ENCODE results near the gene NOC3L.

The NOC3L gene

DNA sequence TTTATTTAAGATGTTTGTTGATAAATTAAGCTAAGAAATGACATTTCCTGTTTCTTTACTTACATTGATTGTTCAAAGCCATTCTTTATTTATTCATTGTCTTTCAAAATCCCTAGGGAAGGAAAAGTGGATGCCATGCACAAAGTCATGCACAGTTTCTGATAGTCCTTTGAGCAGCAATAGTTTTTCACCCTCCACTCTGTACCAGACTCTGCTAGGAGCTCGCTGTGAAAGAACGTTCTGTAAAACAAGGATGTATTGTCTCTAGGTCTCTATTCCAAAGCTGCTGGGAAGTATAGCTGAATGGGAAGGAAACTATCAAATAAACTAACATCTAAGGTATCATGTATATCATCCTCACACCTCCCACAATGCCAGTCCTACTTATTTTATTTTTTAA lies 7.8 kb upstream of the NOC3L start:
- no peak overlapping the region for H3K4me3 ChIP-seq (ENCODE audit: low read length)
- H2AFZ ChIP-seq (ENCODE audit: low read length): no peak overlapping the region
- no peaks in the 10 kb centered on the region for H3K27me3 ChIP-seq (replicated peaks; ENCODE audit: insufficient read depth, low read length)

GRCh38 chr10:94366382-94366781 lies 3.6 kb upstream of the NOC3L start:
- Histone ChIP-seq H3K4me3 (ENCODE audit: low read length) (no peak overlapping the region), H4K20me1 (ENCODE audit: insufficient read depth, low read length) (no peaks in the 10 kb centered on the region), H3K4me2 (ENCODE audit: low read depth, low read length) (no peak overlapping the region), H3K27ac (ENCODE audit: low read length) (no peak overlapping the region), H2AFZ (ENCODE audit: low read length) (no peak overlapping the region), H3K79me2 (ENCODE audit: low read length) (peaks cover 13% of the 10 kb centered on the region), H3K27me3 (replicated peaks; ENCODE audit: insufficient read depth, low read length) (no peaks in the 10 kb centered on the region), H3K4me1 (ENCODE audit: low read length) (peaks cover 9% of the 10 kb centered on the region; the same call in 1 of the 2 replicates), H3K9me2 (replicated peaks; ENCODE audit: insufficient read depth, low read length) (no peaks in the 10 kb centered on the region), H3K9ac (ENCODE audit: low read length) (no peak overlapping the region), H3K9me3 (replicated peaks; ENCODE audit: insufficient read depth, low read length) (no peaks in the 10 kb centered on the region), H3K36me3 (replicated peaks; ENCODE audit: insufficient read depth, low read length) (no peaks in the 10 kb centered on the region), H3F3A (ENCODE audit: insufficient read depth, low read length) (no peaks in the 10 kb centered on the region)
- no peak for DNase-seq
- TF ChIP-seq EZH2 (optimal IDR thresholded peaks at IDR 0.05; ENCODE audit: low read depth, low read length) (no peak), CTCF (IDR thresholded peaks at IDR 0.05; ENCODE audit: low read length) (no peak), EZH2phosphoT487 (IDR thresholded peaks at IDR 0.05; ENCODE audit: low read length) (no peak)

More for the DNA sequence above, 7.8 kb upstream of the NOC3L start:
- Histone ChIP-seq H3K9me3 (replicated peaks; ENCODE audit: insufficient read depth, low read length) (no peaks in the 10 kb centered on the region), H3K9ac (ENCODE audit: low read length) (no peak overlapping the region), H3K4me2 (ENCODE audit: low read depth, low read length) (no peak overlapping the region), H3K36me3 (replicated peaks; ENCODE audit: insufficient read depth, low read length) (no peaks in the 10 kb centered on the region), H3K4me1 (ENCODE audit: low read length) (no peaks in the 10 kb centered on the region), H3K27ac (ENCODE audit: low read length) (no peak overlapping the region), H4K20me1 (ENCODE audit: insufficient read depth, low read length) (no peaks in the 10 kb centered on the region), H3K79me2 (ENCODE audit: low read length) (no peaks in the 10 kb centered on the region), H3K9me2 (replicated peaks; ENCODE audit: insufficient read depth, low read length) (no peaks in the 10 kb centered on the region), H3F3A (ENCODE audit: insufficient read depth, low read length) (no peaks in the 10 kb centered on the region)
- TF ChIP-seq CTCF (IDR thresholded peaks at IDR 0.05; ENCODE audit: low read length): no peak
- TF ChIP-seq EZH2 (optimal IDR thresholded peaks at IDR 0.05; ENCODE audit: low read depth, low read length): no peak
- no peak for TF ChIP-seq EZH2phosphoT487 (IDR thresholded peaks at IDR 0.05; ENCODE audit: low read length)
- no peak for DNase-seq

GRCh38 chr10:94364482-94364881 lies 1.7 kb upstream of the NOC3L start:
- no peaks in the 10 kb centered on the region for H3K9me2 ChIP-seq (replicated peaks; ENCODE audit: insufficient read depth, low read length)
- no peak for TF ChIP-seq EZH2 (optimal IDR thresholded peaks at IDR 0.05; ENCODE audit: low read depth, low read length)
- no peak for TF ChIP-seq CTCF (IDR thresholded peaks at IDR 0.05; ENCODE audit: low read length)
- TF ChIP-seq EZH2phosphoT487 (IDR thresholded peaks at IDR 0.05; ENCODE audit: low read length): no peak
- no peak overlapping the region for H3K9ac ChIP-seq (ENCODE audit: low read length)
- H3F3A ChIP-seq (ENCODE audit: insufficient read depth, low read length): no peaks in the 10 kb centered on the region
- H3K4me2 ChIP-seq (ENCODE audit: low read depth, low read length): no peak overlapping the region
- H3K4me1 ChIP-seq (ENCODE audit: low read length): peaks cover 13% of the 10 kb centered on the region; the same call in 1 of the 2 replicates
- H3K36me3 ChIP-seq (replicated peaks; ENCODE audit: insufficient read depth, low read length): no peaks in the 10 kb centered on the region; the same call in 1 of the 2 replicates
- H3K9me3 ChIP-seq (replicated peaks; ENCODE audit: insufficient read depth, low read length): no peaks in the 10 kb centered on the region
- no peak overlapping the region for H3K4me3 ChIP-seq (ENCODE audit: low read length)
- H3K79me2 ChIP-seq (ENCODE audit: low read length): peaks cover 31% of the 10 kb centered on the region
- H4K20me1 ChIP-seq (ENCODE audit: insufficient read depth, low read length): no peaks in the 10 kb centered on the region
- H2AFZ ChIP-seq (ENCODE audit: low read length): no peak overlapping the region
- no peak for DNase-seq
- no peak overlapping the region for H3K27ac ChIP-seq (ENCODE audit: low read length)
- no peaks in the 10 kb centered on the region for H3K27me3 ChIP-seq (replicated peaks; ENCODE audit: insufficient read depth, low read length)
